ENCODE results near the gene SCYL2. TPM values are rescaled to one million over a fixed set of nuclear protein-coding genes. Genes with fewer than 3 reads are reported as not detected.

Gene SCYL2
- total RNA-seq, 4 donors from 2014 or later = 51.0 to 72.8 (median 61.4) TPM

GRCh38 chr12:100359248-100359647 lies 92.3 kb downstream of the SCYL2 start:
- Histone ChIP-seq H3K9me3 (no peaks in the 10 kb centered on the region), H3K4me1 (no peaks in the 10 kb centered on the region), H3K27ac (no peak overlapping the region), H3K27me3 (peaks cover 31% of the 10 kb centered on the region), H3K4me3 (no peak overlapping the region), H3K36me3 (no peaks in the 10 kb centered on the region)
- TF ChIP-seq CTCF (IDR thresholded peaks at IDR 0.05) = no peak
- no peak for TF ChIP-seq POLR2A (IDR thresholded peaks at IDR 0.05)
- TF ChIP-seq POLR2AphosphoS5 (IDR thresholded peaks at IDR 0.05) = no peak
- TF ChIP-seq EP300 (IDR thresholded peaks at IDR 0.05) = no peak
- ATAC-seq = no peak
- 62 to 70% methylated on average over 3 of the region's 3 CpGs for WGBS, 2 donors (ENCODE audit: low coverage in 1 of 2)

- no peak for ATAC-seq
- no peak overlapping the region for H3K27ac ChIP-seq
- TF ChIP-seq POLR2AphosphoS5 (IDR thresholded peaks at IDR 0.05) (no peak), POLR2A (IDR thresholded peaks at IDR 0.05) (no peak), EP300 (IDR thresholded peaks at IDR 0.05) (no peak), CTCF (IDR thresholded peaks at IDR 0.05) (no peak)
- H3K4me3 ChIP-seq = no peak overlapping the region
- H3K27me3 ChIP-seq = peaks cover 31% of the 10 kb centered on the region
- no peaks in the 10 kb centered on the region for H3K36me3 ChIP-seq
- no peaks in the 10 kb centered on the region for H3K9me3 ChIP-seq
- WGBS, 2 donors (ENCODE audit: low coverage in 1 of 2) = 42 to 80% methylated on average over 1 to 2 of the region's 2 CpGs
- H3K4me1 ChIP-seq = no peaks in the 10 kb centered on the region
These were observed 92.8 kb downstream of the SCYL2 start for GRCh38 chr12:100359822-100360221.

- TF ChIP-seq EP300 (IDR thresholded peaks at IDR 0.05) (no peak), POLR2A (IDR thresholded peaks at IDR 0.05) (no peak), POLR2AphosphoS5 (IDR thresholded peaks at IDR 0.05) (no peak), CTCF (IDR thresholded peaks at IDR 0.05) (no peak)
- ATAC-seq = no peak
- Histone ChIP-seq H3K27me3 (peaks cover 31% of the 10 kb centered on the region), H3K36me3 (no peaks in the 10 kb centered on the region), H3K4me3 (no peak overlapping the region), H3K27ac (no peak overlapping the region), H3K4me1 (no peaks in the 10 kb centered on the region), H3K9me3 (no peaks in the 10 kb centered on the region)
These were observed 93.5 kb downstream of the SCYL2 start for GRCh38 chr12:100360450-100360849.

- WGBS, 2 donors (ENCODE audit: low coverage in 1 of 2) = 82 to 93% methylated on average over 2 to 3 of the region's 4 CpGs
- Histone ChIP-seq H3K27me3 (peaks cover 6% of the 10 kb centered on the region), H3K36me3 (no peaks in the 10 kb centered on the region), H3K27ac (no peak overlapping the region), H3K9me3 (no peaks in the 10 kb centered on the region), H3K4me1 (no peaks in the 10 kb centered on the region), H3K4me3 (no peak overlapping the region)
- TF ChIP-seq CTCF (IDR thresholded peaks at IDR 0.05) (no peak), POLR2AphosphoS5 (IDR thresholded peaks at IDR 0.05) (no peak), EP300 (IDR thresholded peaks at IDR 0.05) (no peak), POLR2A (IDR thresholded peaks at IDR 0.05) (no peak)
- no peak for ATAC-seq
These were observed 97.3 kb downstream of the SCYL2 start for GRCh38 chr12:100364324-100364723.

- TF ChIP-seq CTCF (IDR thresholded peaks at IDR 0.05) (no peak), POLR2A (IDR thresholded peaks at IDR 0.05) (no peak), EP300 (IDR thresholded peaks at IDR 0.05) (no peak), POLR2AphosphoS5 (IDR thresholded peaks at IDR 0.05) (no peak)
- no peak overlapping the region for H3K4me3 ChIP-seq
- H3K27me3 ChIP-seq = peaks cover 4% of the 10 kb centered on the region
- H3K36me3 ChIP-seq = no peaks in the 10 kb centered on the region
- no peaks in the 10 kb centered on the region for H3K9me3 ChIP-seq
- 80% methylated on average over 1 of the region's 2 CpGs; no CpG with 5 or more reads in 1 of the 2 donors for WGBS, 2 donors (ENCODE audit: low coverage in 1 of 2)
- no peaks in the 10 kb centered on the region for H3K4me1 ChIP-seq
- no peak overlapping the region for H3K27ac ChIP-seq
- no peak for ATAC-seq
These were observed 98.4 kb downstream of the SCYL2 start for GRCh38 chr12:100365411-100365810.

All from gastroesophageal sphincter (tissue), 4 donors.